AG04450 (cell line): ENCODE data around the gene NDUFB11. TPM values are rescaled to one million over a fixed set of nuclear protein-coding genes. Genes with fewer than 3 reads are reported as not detected.

Experiments used
- CTCF ChIA-PET: fragments of 300-600, 350-600 bp; formaldehyde crosslinking; extraction: SDS; loops from one replicate; lab custom pipeline; 2022; ENCODE audit warnings: antibody characterized with exemption, inconsistent platforms; lab: Charles Lee
- POLR2A ChIA-PET: fragments of 350-600 bp; formaldehyde crosslinking; extraction: SDS; loops from one replicate; lab custom pipeline; 2021; ENCODE audit warnings: antibody characterized with exemption, inconsistent platforms; lab: Yijun Ruan, JAX
- DNase-seq: peaks from one replicate; pipeline ENCODE4 v3.0.0-alpha.2; 2011; ENCODE audit warnings: low read depth, low spot score
- H3K27ac ChIP-seq: one replicate; pipeline ENCODE4 v1.5.1; 2012; ENCODE audit warnings: low read depth, low read length, control low read depth
- H3K27me3 ChIP-seq: one replicate; pipeline ENCODE4 v1.6.0; 2012; ENCODE audit warnings: low read length; ENCODE audit not compliant: control insufficient read depth, insufficient read depth
- H3K4me3 ChIP-seq: 2 replicates; pipeline ENCODE4 v1.5.1; 2011; ENCODE audit warnings: mild to moderate bottlenecking, low read depth, low read length, control low read depth
- H3K9me3 ChIP-seq: 2 replicates; pipeline ENCODE4 v1.5.1; 2012; ENCODE audit warnings: low read length; ENCODE audit not compliant: control insufficient read depth, insufficient read depth
- CTCF ChIP-seq: IDR thresholded peaks from 2 replicates; pipeline ENCODE4 v1.5.1; 2011; ENCODE audit warnings: low read depth, low read length, control low read depth, inconsistent platforms
- polyA plus RNA-seq: library from polyadenylated mRNA; depleted of rRNA; stranded (reverse); fragments of >200 nt; gene quantifications from 2 replicates; pipeline ENCODE4 v1.2.3, GENCODE V29; 2011

Gene NDUFB11
- polyA plus RNA-seq, 1 experiment, result 51.1 TPM

DNA sequence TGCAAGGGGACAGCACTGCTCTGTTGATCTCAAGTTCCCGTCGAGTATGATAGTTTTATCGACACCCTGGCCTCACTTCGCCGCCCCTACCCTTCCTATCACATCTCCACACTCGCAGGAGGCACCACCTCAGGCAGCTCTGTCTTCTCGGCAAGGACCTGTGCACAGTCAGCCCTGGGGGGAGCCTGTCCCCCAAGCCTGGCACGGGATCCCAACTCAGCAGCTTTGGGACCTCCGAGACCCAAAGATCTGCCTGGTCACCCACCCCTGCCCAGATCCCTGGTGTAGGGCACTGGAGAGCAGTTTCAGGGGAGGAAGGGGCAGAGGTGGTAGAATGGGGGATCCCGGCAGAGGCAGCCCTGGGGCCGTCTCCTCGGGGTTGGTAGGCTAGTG, 31.1 kb upstream of the NDUFB11 start:
- Histone ChIP-seq H3K27ac (no peak overlapping the region), H3K27me3 (no peaks in the 10 kb centered on the region), H3K9me3 (no peaks in the 10 kb centered on the region), H3K4me3 (no peak overlapping the region)
- DNase-seq, result no peak
- CTCF ChIA-PET, result no interaction called here
- POLR2A ChIA-PET, result no interaction called here
- no peak for TF ChIP-seq CTCF

DNA sequence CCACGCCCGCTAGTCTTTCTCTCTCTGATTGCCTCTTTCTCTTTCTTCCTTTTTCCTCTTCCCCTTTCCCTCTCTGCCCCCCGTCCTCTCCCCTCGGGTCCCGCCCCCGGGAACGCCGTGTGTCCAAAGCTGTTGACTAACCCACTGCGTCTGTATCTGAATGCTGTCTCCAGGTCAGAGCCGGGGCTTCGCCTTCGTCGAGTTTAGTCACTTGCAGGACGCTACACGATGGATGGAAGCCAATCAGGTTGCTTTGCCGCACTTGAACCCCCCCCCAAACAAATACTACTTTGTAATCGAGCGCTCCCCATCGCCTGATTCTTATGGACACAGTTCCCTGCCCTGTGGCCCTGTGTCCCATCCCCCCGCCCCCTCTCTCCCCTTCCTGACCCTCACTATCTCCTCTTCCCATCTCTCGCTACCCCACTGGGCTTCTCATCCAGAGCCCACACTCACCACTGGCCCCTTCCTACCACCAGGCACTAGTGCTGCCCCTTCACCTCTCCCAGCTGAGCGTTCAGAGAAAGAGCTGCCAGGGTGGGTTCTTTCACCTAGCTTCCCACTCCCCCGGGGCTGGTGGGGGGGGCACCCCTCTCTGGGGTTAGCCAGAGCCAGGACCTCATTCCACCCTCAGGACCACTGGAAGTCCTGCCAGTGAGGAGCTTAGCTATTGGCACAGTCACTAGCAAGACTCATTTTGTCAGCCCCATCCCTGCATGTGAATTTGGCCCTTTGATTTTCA, 30.5 kb upstream of the NDUFB11 start:
- Histone ChIP-seq H3K4me3 (no peak overlapping the region), H3K9me3 (no peaks in the 10 kb centered on the region), H3K27me3 (no peaks in the 10 kb centered on the region), H3K27ac (no peak overlapping the region)
- POLR2A ChIA-PET, result no interaction called here
- no peak for TF ChIP-seq CTCF
- CTCF ChIA-PET, result no interaction called here
- DNase-seq, result no peak

- POLR2A ChIA-PET, result no interaction called here
- no peak for TF ChIP-seq CTCF
- H3K4me3 ChIP-seq, result no peak overlapping the region
- no peaks in the 10 kb centered on the region for H3K27me3 ChIP-seq
- CTCF ChIA-PET, result no interaction called here
- H3K9me3 ChIP-seq, result no peaks in the 10 kb centered on the region; the same call in 1 of the 2 replicates
- DNase-seq, result no peak
- no peak overlapping the region for H3K27ac ChIP-seq
Measured at GRCh38 chrX:47174376-47174775, 29.9 kb upstream of the NDUFB11 start.

GRCh38 chrX:47172971-47173792, 28.7 kb upstream of the NDUFB11 start:
- Histone ChIP-seq H3K4me3 (no peak overlapping the region), H3K9me3 (no peaks in the 10 kb centered on the region; the same call in 1 of the 2 replicates), H3K27ac (no peak overlapping the region), H3K27me3 (no peaks in the 10 kb centered on the region)
- no peak for TF ChIP-seq CTCF
- CTCF ChIA-PET, result no interaction called here
- POLR2A ChIA-PET, result no interaction called here
- DNase-seq, result no peak

DNA sequence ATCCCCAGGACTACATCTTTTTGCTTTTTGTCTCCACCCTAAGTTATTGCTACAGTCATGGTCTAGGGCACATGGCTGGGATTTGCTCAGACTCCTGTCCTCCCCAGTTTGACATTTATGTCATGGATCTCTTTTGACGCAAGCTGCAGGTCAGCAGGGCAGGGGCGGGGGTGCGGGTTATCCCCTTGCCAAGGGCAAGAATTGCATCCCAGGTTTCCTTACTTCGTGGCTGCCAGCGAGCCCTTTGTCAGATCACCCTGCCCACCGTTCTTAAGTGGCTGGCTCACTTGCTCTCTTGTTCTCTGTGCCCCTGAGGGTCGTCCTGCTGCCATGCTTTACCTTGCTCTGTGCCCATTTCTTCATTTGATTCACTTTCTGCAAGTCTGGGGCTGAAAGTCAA, 28.0 kb upstream of the NDUFB11 start:
- Histone ChIP-seq H3K27me3 (no peaks in the 10 kb centered on the region), H3K27ac (no peak overlapping the region), H3K9me3 (no peaks in the 10 kb centered on the region; the same call in 1 of the 2 replicates), H3K4me3 (no peak overlapping the region)
- no peak for DNase-seq
- CTCF ChIA-PET, result no interaction called here
- POLR2A ChIA-PET, result no interaction called here
- TF ChIP-seq CTCF, result no peak
